Liver (tissue), 9 donors: ENCODE measurements around the gene CCBE1. TPM values are rescaled to one million over a fixed set of nuclear protein-coding genes. Genes with fewer than 3 reads are reported as not detected.
"Not testable (repeated sequence)": the region's sequence is repeated elsewhere in the genome, so short reads cannot be mapped to it uniquely, and the experiment has no call there.

Experiments
- DNase-seq: peaks from one replicate; pipeline ENCODE4 v3.0.0-alpha.2; 2017; ENCODE audit warnings: low spot score
- H3K27ac ChIP-seq, 2 donors: one replicate each; pipeline ENCODE4 v1.7.0; 2013; ENCODE audit warnings: inconsistent platforms in 2 of 2, low read length in 2 of 2, control low read depth in 1 of 2, low read depth in 1 of 2, mild to moderate bottlenecking in 1 of 2
- H3K27me3 ChIP-seq, 4 donors: one replicate each; pipeline versions ENCODE4 v1.6.1 to v1.7.0; 2013; ENCODE audit warnings: low read length in 3 of 4, inconsistent platforms in 1 of 4, mild to moderate bottlenecking in 1 of 4, moderate library complexity in 1 of 4; ENCODE audit not compliant: control insufficient read depth in 4 of 4, insufficient read depth in 4 of 4
- H3K36me3 ChIP-seq, 4 donors: one replicate each; pipeline versions ENCODE4 v1.6.1 to v1.7.0; 2013; ENCODE audit warnings: low read length in 3 of 4, mild to moderate bottlenecking in 3 of 4, low read depth in 1 of 4, moderate library complexity in 1 of 4; ENCODE audit not compliant: control insufficient read depth in 4 of 4, insufficient read depth in 3 of 4
- H3K4me1 ChIP-seq, 4 donors: one replicate each; pipeline versions ENCODE4 v1.6.1 to v1.7.0; 2013; ENCODE audit warnings: low read length in 3 of 4, mild to moderate bottlenecking in 3 of 4, moderate library complexity in 1 of 4; ENCODE audit not compliant: control insufficient read depth in 4 of 4, insufficient read depth in 4 of 4
- H3K4me3 ChIP-seq, 3 donors: one replicate each; pipeline versions ENCODE4 v1.6.1 to v1.7.0; 2013; ENCODE audit warnings: low read length in 3 of 3, control low read depth in 1 of 3, low read depth in 1 of 3, mild to moderate bottlenecking in 1 of 3
- H3K9ac ChIP-seq, 2 donors: one replicate each; pipeline ENCODE4 v1.7.0; 2013; ENCODE audit warnings: low read length in 2 of 2, mild to moderate bottlenecking in 2 of 2, moderate library complexity in 2 of 2, control low read depth in 1 of 2, low read depth in 1 of 2
- H3K9me3 ChIP-seq, 4 donors: one replicate each; pipeline versions ENCODE4 v1.6.1 to v1.7.0; 2013; ENCODE audit warnings: low read length in 3 of 4; ENCODE audit not compliant: control insufficient read depth in 4 of 4
- CTCF ChIP-seq: fragments of 150-350 bp; IDR thresholded peaks from 2 replicates; pipeline ENCODE4 v1.5.1; 2017; ENCODE audit warnings: improper control_type of control experiment, low read depth, low read length; ENCODE audit not compliant: missing input control
- EGR1 ChIP-seq, 2 donors: IDR thresholded peaks; 2 replicates each; pipeline ENCODE4 v1.6.1; 2016 to 2018; ENCODE audit warnings: antibody characterized with exemption in 2 of 2, low read depth in 2 of 2
- FOXA2 ChIP-seq: IDR thresholded peaks from 2 replicates; pipeline ENCODE4 v1.6.1; 2016; ENCODE audit warnings: antibody characterized with exemption
- NR2F2 ChIP-seq: IDR thresholded peaks from 2 replicates; pipeline ENCODE4 v1.6.1; 2016; ENCODE audit warnings: antibody characterized with exemption
- RXRA ChIP-seq, 2 donors: IDR thresholded peaks; 2 replicates each; pipeline ENCODE4 v1.6.1; 2017 to 2018; ENCODE audit warnings: antibody characterized with exemption in 2 of 2, mild to moderate bottlenecking in 1 of 2
- YY1 ChIP-seq: IDR thresholded peaks from 2 replicates; pipeline ENCODE4 v1.6.1; 2016; ENCODE audit warnings: antibody characterized with exemption, mild to moderate bottlenecking
- ZBTB33 ChIP-seq: IDR thresholded peaks from 2 replicates; pipeline ENCODE4 v1.6.1; 2016; ENCODE audit warnings: antibody characterized with exemption
- WGBS: extraction: QIAGEN DNeasy Blood & Tissue Kit; methylation state at CpG from one replicate; pipeline ENCODE4 v1.1.7; 2013; 5-methylcytosine and 5-hydroxymethylcytosine counted together
- polyA plus RNA-seq, 2 donors: library from polyadenylated mRNA; stranded (reverse) in 1 of 2; unstranded in 1 of 2; fragments of 200-250 nt in 1 of 2; fragments of >200 nt in 1 of 2; fragmentation: Nextera tagmentation in 1 of 2; extraction: Ambion mirVana in 1 of 2; gene quantifications; one replicate each; pipeline versions ENCODE4 v1.2.1 to v1.2.3, GENCODE V29; 2013 to 2015
- total RNA-seq, 2 donors: library from RNA; depleted of rRNA; stranded (reverse); fragments of >200 nt; gene quantifications; one replicate each; pipeline ENCODE4 v1.2.3, GENCODE V29; 2014
- TF ChIP-seq, protein P1 (sequence below): IDR thresholded peaks from 2 replicates; pipeline ENCODE4 v1.6.1; 2016; ENCODE audit warnings: antibody characterized with exemption
- TF ChIP-seq, protein P2 (sequence below): IDR thresholded peaks from 2 replicates; pipeline ENCODE4 v1.6.1; 2016; ENCODE audit warnings: antibody characterized with exemption, mild to moderate bottlenecking
- donor health status: healthy.
- donor health status: healthy.
- donor health status: healthy.
- donor health status: healthy.
- donor health status: healthy.

Gene CCBE1
- total and polyA plus RNA-seq, 4 donors: 1.8 to 2.6 (median 2.2) TPM

- not testable (repeated sequence) for H3K27me3 ChIP-seq, DNase-seq, H3K4me3 ChIP-seq, H3K27ac ChIP-seq, H3K36me3 ChIP-seq, H3K9ac ChIP-seq, H3K9me3 ChIP-seq, H3K4me1 ChIP-seq
- WGBS: 71% methylated on average over 9 of the region's 9 CpGs
These were observed 31.2 kb downstream of the CCBE1 start for GRCh38 chr18:59666007-59666402.

DNA sequence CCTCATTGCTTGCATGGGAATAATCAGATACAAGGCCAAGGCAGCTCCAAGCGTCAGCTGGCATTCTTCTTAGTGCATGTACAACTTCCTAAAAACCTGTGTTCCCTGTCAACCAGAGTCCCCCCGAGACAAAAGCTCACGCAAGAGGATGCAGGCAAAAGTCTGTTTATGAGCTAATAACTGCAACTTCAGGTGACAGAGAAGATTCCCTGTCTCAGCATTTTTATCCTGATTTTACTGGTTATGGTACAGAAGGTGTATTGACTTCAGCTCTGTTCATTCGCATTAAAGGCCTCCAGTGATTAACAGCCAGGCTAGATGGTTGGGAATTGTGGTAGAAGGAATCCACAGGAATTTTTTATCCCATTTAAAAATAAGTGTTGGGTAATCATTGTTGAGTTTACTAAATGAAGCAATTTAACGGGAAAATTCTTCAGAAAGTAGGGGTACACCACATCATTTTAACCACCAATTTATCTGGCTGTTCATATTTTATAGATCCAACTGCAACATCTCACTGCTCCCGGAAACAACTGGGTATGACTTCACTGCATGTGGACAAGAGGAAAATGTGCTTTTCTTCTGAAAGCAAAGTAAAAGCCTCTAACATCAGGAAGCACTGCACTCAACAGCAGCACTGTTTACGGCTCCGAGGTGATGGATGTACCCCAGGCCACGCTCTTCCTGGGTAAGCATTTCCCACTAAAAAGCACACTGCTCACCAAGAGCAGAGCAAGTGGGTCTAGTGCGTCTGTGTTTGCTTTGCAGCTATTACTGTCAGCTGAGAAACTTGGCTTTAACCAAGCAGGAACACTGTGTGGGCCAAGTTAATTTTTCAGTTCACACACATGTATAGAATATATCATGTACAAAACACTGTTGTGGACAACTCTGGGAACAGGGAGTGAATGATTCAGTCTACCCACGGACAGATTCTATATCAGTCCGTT lies 31.9 kb downstream of the CCBE1 start:
- H3K27ac ChIP-seq: no peak overlapping the region

More for the DNA sequence above, 31.9 kb downstream of the CCBE1 start:
- H3K4me3 ChIP-seq: no peak overlapping the region
- 63% methylated on average over 12 of the region's 12 CpGs for WGBS
- H3K27me3 ChIP-seq: peaks cover 0 to 2% (median 0%) of the 10 kb centered on the region in 4 donors
- DNase-seq: no peak
- H3K9ac ChIP-seq: no peak overlapping the region
- H3K36me3 ChIP-seq: no peaks in the 10 kb centered on the region
- H3K9me3 ChIP-seq: no peaks in the 10 kb centered on the region
- TF ChIP-seq FOXA2 (no peak), NR2F2 (no peak), CTCF (no peak), EGR1 (IDR thresholded peaks at IDR 0.05; ENCODE audit: low read depth in 2 of 2) (no peak), YY1 (no peak), RXRA (IDR thresholded peaks at IDR 0.05) (no peak), ZBTB33 (no peak)
- TF ChIP-seq, protein P1, sequence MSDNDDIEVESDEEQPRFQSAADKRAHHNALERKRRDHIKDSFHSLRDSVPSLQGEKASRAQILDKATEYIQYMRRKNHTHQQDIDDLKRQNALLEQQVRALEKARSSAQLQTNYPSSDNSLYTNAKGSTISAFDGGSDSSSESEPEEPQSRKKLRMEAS: no peak
- TF ChIP-seq, protein P2, sequence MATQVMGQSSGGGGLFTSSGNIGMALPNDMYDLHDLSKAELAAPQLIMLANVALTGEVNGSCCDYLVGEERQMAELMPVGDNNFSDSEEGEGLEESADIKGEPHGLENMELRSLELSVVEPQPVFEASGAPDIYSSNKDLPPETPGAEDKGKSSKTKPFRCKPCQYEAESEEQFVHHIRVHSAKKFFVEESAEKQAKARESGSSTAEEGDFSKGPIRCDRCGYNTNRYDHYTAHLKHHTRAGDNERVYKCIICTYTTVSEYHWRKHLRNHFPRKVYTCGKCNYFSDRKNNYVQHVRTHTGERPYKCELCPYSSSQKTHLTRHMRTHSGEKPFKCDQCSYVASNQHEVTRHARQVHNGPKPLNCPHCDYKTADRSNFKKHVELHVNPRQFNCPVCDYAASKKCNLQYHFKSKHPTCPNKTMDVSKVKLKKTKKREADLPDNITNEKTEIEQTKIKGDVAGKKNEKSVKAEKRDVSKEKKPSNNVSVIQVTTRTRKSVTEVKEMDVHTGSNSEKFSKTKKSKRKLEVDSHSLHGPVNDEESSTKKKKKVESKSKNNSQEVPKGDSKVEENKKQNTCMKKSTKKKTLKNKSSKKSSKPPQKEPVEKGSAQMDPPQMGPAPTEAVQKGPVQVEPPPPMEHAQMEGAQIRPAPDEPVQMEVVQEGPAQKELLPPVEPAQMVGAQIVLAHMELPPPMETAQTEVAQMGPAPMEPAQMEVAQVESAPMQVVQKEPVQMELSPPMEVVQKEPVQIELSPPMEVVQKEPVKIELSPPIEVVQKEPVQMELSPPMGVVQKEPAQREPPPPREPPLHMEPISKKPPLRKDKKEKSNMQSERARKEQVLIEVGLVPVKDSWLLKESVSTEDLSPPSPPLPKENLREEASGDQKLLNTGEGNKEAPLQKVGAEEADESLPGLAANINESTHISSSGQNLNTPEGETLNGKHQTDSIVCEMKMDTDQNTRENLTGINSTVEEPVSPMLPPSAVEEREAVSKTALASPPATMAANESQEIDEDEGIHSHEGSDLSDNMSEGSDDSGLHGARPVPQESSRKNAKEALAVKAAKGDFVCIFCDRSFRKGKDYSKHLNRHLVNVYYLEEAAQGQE: no peak
- no peaks in the 10 kb centered on the region for H3K4me1 ChIP-seq
